RPMI7951 (cell line): ENCODE data around the gene SLC35F2. TPM values are rescaled to one million over a fixed set of nuclear protein-coding genes. Genes with fewer than 3 reads are reported as not detected.
"Not testable (repeated sequence)": the region's sequence is repeated elsewhere in the genome, so short reads cannot be mapped to it uniquely, and the experiment has no call there.

Experiments used
- DNase-seq: peaks from one replicate; pipeline ENCODE4 v3.0.0-alpha.2; 2012; ENCODE audit warnings: low read depth
- total RNA-seq: library from RNA; depleted of rRNA; stranded (reverse); fragments of >200 nt; shearing (Covaris generic); gene quantifications from 2 replicates; pipeline ENCODE4 v1.2.3, GENCODE V29; 2014

SLC35F2 gene
- total RNA-seq, 1 experiment from 2014 or later, result 36.5 TPM

- no peak for DNase-seq
Observed at GRCh38 chr11:107789767-107790166, 68.8 kb downstream of the SLC35F2 start.

DNA sequence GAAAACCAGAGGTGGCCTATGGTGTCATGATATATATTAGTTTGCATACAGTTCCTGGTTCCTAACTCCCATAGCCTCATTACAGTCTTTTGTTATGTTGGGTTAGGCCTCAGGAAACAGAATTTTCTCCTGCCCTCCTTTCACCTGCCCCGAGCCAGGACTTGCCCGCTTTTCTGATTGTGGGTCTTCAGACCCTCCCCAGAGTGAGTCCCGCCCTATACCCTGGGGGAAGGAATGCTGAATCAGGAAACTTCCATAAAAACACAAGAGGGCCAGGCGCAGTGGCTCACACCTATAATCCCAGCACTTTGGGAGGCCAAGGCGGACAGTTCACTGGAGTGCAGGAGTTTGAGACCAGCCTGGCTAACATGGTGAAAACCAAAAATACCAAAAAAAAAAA is 70.9 kb downstream of the SLC35F2 start:
- no peak for DNase-seq

GRCh38 chr11:107785401-107785800 is 73.2 kb downstream of the SLC35F2 start:
- DNase-seq, result peak; percentile 56

GRCh38 chr11:107783121-107783520 is 75.5 kb downstream of the SLC35F2 start:
- DNase-seq, result no peak

GRCh38 chr11:107780775-107781174 is 77.8 kb downstream of the SLC35F2 start:
- peak; percentile 26 for DNase-seq

DNA sequence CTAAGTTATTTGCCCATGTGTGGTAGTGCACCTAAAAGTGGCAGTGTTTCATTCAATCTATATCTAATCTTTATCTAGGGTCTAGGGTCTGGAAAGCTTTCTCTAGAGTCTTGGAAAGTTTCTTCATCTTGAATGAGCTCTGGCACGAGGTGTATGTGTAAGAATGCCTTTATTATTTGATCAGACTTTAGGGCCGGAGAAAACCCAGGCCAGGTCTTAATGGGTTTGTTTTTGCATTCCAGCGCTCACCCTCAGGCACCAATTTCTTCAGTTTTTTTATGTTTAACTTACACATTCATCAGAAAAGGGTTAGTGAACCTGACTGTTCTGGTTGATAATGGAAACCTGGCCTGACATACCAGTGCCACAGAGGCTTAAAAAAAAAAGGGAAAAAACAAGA is 78.5 kb downstream of the SLC35F2 start:
- no peak for DNase-seq

GRCh38 chr11:107778839-107779517 is 79.6 kb downstream of the SLC35F2 start:
- no peak for DNase-seq

DNA sequence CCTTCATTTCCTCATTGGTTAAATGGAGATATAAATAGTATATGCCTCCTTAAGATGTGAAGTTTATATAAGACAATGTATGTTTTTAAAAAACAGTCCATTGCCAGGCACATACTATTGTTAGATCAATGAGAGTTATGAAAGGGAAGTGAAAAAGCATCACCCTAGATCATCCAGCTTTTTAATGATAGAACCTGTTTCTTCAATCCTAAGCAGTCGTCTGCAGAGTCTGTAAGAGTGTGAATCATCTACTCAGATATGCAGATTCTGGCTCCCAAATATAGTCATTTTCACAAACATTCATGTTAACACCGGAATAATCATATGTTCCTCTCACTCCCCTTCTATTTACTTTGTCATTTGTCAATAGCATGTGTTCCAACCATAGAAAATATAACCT is 81.5 kb downstream of the SLC35F2 start:
- no peak for DNase-seq

- no peak for DNase-seq
Observed at GRCh38 chr11:107776062-107776461, 82.5 kb downstream of the SLC35F2 start.

DNA sequence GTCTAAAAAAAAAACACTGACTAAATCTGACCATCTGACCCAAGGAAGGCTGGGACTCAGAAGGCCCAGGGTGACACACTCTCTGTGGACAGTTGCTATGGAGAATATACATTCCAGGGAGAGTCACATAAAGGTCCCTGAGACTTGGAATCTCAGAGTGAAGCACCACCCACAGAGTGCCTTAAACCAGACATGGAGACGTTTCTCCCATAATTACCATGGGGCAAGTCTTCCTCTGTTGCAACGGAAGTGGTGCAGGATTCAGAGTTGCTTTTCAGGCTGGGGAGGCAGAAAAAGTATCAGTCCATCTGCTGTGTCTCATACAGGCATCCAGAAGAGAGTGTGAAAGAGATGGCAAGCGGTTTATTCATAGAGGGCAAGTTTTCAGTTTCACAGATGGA is 88.0 kb downstream of the SLC35F2 start:
- peak; percentile 89 for DNase-seq

- peak; percentile 88 for DNase-seq
Observed at GRCh38 chr11:107769189-107769588, 89.4 kb downstream of the SLC35F2 start.

- DNase-seq, result not testable (repeated sequence)
Observed at GRCh38 chr11:107758719-107759355, 99.8 kb downstream of the SLC35F2 start.

- no peak for DNase-seq
Observed at GRCh38 chr11:107757661-107758060, 100.9 kb downstream of the SLC35F2 start.

DNA sequence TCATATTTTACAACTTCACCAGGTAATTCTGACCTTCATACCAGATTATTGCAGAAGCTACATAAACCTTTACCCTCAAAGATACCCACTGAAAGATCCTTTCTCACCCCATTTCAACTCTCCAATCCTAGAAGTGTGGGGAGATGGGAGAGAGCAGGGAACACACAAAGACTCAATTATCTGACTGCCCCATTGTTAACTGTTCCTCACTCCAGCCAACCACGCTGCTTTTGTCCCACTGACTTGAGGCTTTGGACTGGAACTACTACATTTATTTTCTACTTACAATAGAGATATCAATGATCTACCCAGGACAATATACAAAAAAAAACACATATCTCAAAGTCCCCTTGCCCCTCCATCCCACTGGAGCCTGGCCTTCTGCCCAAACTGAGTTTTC is 102.0 kb downstream of the SLC35F2 start:
- DNase-seq, result no peak

- peak; percentile 25 for DNase-seq
Observed at GRCh38 chr11:107752949-107753822, 105.4 kb downstream of the SLC35F2 start.

DNA sequence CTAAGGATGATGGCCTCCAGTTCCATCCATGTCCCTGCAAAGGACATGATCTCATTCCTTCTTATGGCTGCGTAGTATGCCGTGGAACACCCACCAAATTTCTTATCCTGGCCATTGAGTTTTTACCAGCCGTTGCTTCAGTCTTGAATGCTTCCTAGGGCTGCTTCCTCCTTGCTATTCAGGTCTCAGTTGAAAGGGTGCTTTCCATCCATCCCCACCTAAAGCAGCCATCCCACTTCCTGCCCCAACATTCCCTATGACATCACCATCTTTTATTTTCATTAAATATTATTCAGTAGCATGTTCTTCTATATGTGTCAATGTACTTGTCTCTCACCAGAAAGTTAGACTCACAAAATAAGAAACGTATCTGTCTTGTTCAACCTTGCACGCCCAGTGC is 106.1 kb downstream of the SLC35F2 start:
- DNase-seq, result no peak

- no peak for DNase-seq
Observed at GRCh38 chr11:107751082-107751481, 107.5 kb downstream of the SLC35F2 start.

DNA sequence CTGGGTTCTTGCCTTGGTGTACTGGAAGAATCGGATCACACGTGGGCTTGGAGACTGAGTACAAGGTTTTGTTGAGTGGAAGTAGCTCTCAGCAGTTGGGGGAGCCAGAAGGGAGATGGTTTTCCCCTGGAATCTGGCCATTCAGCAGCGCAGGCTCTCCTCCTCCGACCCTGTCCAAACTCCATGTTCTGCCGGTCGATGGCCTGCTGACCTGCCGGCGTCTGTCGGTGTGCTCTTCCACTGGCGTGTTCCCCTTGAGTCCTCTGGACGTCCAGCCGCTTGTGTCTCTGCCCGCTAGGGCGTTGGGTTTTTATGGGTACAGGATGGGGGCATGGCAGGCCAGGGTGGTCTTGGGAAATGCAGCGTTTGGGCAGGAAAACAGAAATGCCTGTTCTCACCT is 108.3 kb downstream of the SLC35F2 start:
- DNase-seq, result no peak

- DNase-seq, result no peak
Observed at GRCh38 chr11:107747622-107748021, 111.0 kb downstream of the SLC35F2 start.

GRCh38 chr11:107744736-107745135 is 113.9 kb downstream of the SLC35F2 start:
- no peak for DNase-seq

DNA sequence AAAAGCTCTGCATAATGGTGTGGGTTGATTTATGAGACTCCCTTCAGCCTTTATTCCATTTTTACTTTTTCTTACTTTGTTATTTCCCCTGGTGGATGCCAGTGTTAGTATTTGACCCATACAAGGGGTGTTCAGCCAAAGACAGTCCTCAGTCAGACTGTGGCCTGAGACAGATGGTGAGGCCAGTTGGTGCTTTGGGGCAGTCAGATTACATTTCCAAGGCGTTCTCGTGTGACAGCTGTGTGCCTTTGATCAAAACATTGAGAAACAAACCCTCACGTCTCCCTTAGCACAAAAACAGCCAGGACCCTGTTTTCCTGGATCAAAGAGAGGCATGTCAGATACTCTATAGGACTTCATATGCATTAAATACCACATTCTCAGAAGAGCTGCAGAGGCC is 115.4 kb downstream of the SLC35F2 start:
- no peak for DNase-seq

DNA sequence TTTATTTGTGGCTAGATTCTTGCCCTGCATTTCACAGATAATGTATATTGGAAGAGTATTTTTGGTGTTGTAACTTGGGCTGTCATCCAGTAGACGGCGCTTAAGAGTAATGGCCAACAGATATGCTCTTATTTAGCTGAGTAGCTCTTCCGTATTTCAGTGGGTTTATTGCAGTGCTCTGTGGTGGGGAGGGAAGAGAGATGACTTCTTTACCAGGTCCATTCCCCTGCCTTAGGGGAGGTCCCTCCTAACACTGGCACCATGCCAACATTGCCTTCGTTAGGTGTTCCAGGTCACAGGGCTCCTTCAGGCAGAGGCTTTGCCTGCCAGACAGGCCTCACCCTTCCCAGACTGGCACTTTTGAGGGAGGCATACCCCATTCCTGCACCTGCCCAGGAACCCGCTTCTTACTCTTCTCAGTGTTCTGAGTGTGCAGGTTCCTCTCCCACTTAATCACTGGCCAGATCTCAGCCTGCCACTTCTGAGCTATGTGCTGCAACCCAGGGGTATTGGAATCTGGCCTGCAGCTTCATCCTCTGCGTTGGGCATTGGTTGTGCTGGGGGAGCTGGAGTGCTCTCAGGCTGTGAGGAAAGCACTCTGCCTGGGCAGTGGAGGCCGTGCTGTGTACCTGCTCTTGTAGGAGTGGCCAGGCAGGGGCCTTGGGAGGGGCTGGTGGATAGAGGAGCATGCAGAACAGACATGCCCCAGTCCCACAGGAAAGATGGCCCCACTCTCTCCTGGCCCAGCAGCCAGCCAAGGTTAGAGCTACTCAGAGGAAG is 117.4 kb downstream of the SLC35F2 start:
- peak; percentile 48 for DNase-seq
